Hepatocyte (in vitro differentiated cells): ENCODE results near the gene TMEM14A.

Source experiments
- EZH2 ChIP-seq: fragments of 200-600 bp; sonication (generic); IDR thresholded peaks from 2 replicates; pipeline ENCODE4 v1.6.1; 2016; ENCODE audit warnings: antibody characterized with exemption, mild to moderate bottlenecking, borderline replicate concordance
- TF ChIP-seq, protein P1 (sequence below): fragments of 200-600 bp; sonication (generic); IDR thresholded peaks from 2 replicates; pipeline ENCODE4 v1.5.1; 2016; ENCODE audit warnings: antibody characterized with exemption, mild to moderate bottlenecking; ENCODE audit not compliant: poor library complexity

DNA sequence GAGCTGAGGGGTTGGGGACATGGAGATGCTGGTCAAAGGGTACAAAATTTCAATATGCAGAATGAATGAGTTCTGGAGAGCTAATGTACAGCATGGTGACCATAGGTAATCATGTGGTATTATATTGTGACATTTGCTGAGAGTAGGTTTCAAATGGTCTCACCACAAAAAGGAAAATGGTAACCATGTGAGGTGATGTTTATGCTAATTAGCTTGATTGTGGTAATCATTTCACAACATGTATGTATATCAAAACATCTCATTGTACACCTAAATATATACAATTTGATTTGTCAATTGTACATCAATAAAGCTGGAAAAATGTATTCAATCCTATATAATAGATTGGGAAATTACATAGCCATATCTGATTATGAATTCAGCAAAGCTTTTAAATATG is 29.5 kb upstream of the TMEM14A start:
- TF ChIP-seq, protein P1, sequence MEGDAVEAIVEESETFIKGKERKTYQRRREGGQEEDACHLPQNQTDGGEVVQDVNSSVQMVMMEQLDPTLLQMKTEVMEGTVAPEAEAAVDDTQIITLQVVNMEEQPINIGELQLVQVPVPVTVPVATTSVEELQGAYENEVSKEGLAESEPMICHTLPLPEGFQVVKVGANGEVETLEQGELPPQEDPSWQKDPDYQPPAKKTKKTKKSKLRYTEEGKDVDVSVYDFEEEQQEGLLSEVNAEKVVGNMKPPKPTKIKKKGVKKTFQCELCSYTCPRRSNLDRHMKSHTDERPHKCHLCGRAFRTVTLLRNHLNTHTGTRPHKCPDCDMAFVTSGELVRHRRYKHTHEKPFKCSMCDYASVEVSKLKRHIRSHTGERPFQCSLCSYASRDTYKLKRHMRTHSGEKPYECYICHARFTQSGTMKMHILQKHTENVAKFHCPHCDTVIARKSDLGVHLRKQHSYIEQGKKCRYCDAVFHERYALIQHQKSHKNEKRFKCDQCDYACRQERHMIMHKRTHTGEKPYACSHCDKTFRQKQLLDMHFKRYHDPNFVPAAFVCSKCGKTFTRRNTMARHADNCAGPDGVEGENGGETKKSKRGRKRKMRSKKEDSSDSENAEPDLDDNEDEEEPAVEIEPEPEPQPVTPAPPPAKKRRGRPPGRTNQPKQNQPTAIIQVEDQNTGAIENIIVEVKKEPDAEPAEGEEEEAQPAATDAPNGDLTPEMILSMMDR = no peak
- TF ChIP-seq EZH2 = no peak
